MG63 (cell line): ENCODE results near the gene PHF2. TPM values are rescaled to one million over a fixed set of nuclear protein-coding genes. Genes with fewer than 3 reads are reported as not detected.

Source experiments
- DNase-seq: peaks from one replicate; pipeline ENCODE4 v3.0.0-alpha.2; 2020
- H3K27me3 ChIP-seq: fragments of 250-450 bp; sonication (Bioruptor Pico); 2 replicates; pipeline ENCODE4 v1.5.1; 2020; ENCODE audit warnings: mild to moderate bottlenecking, moderate library complexity
- H3K36me3 ChIP-seq: fragments of 250-450 bp; sonication (Bioruptor Pico); 2 replicates; pipeline ENCODE4 v1.5.1; 2020; ENCODE audit warnings: mild to moderate bottlenecking, moderate library complexity
- H3K4me3 ChIP-seq: fragments of 250-450 bp; sonication (Bioruptor Pico); 2 replicates; pipeline ENCODE4 v1.5.1; 2020; ENCODE audit warnings: mild to moderate bottlenecking, moderate library complexity
- H3K9me3 ChIP-seq: fragments of 250-450 bp; sonication (Bioruptor Pico); 2 replicates; pipeline ENCODE4 v1.5.1; 2020; ENCODE audit warnings: mild to moderate bottlenecking, moderate library complexity
- total RNA-seq: library from RNA; depleted of rRNA; stranded (reverse); fragments of >200 nt; shearing (Covaris generic); gene quantifications from 2 replicates; pipeline ENCODE4 v1.2.3, GENCODE V29; 2014; ENCODE audit warnings: low replicate concordance

The PHF2 gene
- total RNA-seq, 1 experiment from 2014 or later = 6.6 TPM

- Histone ChIP-seq H3K4me3 (no peak overlapping the region), H3K9me3 (no peaks in the 10 kb centered on the region), H3K36me3 (peaks cover 21% of the 10 kb centered on the region), H3K27me3 (no peaks in the 10 kb centered on the region)
- no peak for DNase-seq
Measured at GRCh38 chr9:93645921-93646639, 69.7 kb downstream of the PHF2 start.

GRCh38 chr9:93646640-93647178, 70.3 kb downstream of the PHF2 start:
- DNase-seq = no peak
- Histone ChIP-seq H3K9me3 (no peaks in the 10 kb centered on the region), H3K36me3 (peaks cover 16% of the 10 kb centered on the region), H3K27me3 (no peaks in the 10 kb centered on the region), H3K4me3 (no peak overlapping the region)

GRCh38 chr9:93648181-93648580, 71.8 kb downstream of the PHF2 start:
- no peak for DNase-seq
- H3K36me3 ChIP-seq = peaks cover 13% of the 10 kb centered on the region
- no peak overlapping the region for H3K4me3 ChIP-seq

GRCh38 chr9:93648836-93649235, 72.5 kb downstream of the PHF2 start:
- H3K27me3 ChIP-seq = no peaks in the 10 kb centered on the region
- no peaks in the 10 kb centered on the region for H3K9me3 ChIP-seq
- H3K36me3 ChIP-seq = peaks cover 10% of the 10 kb centered on the region
- no peak for DNase-seq
- H3K4me3 ChIP-seq = no peak overlapping the region

More at GRCh38 chr9:93648181-93648580, 71.8 kb downstream of the PHF2 start:
- no peaks in the 10 kb centered on the region for H3K9me3 ChIP-seq
- no peaks in the 10 kb centered on the region for H3K27me3 ChIP-seq

GRCh38 chr9:93649610-93650261, 73.4 kb downstream of the PHF2 start:
- Histone ChIP-seq H3K4me3 (no peak overlapping the region), H3K9me3 (no peaks in the 10 kb centered on the region), H3K27me3 (no peaks in the 10 kb centered on the region), H3K36me3 (peaks cover 10% of the 10 kb centered on the region)
- DNase-seq = no peak

- no peak for DNase-seq
- Histone ChIP-seq H3K36me3 (peaks cover 10% of the 10 kb centered on the region), H3K9me3 (no peaks in the 10 kb centered on the region), H3K4me3 (no peak overlapping the region), H3K27me3 (no peaks in the 10 kb centered on the region)
Measured at GRCh38 chr9:93650448-93650847, 74.1 kb downstream of the PHF2 start.

- DNase-seq = no peak
- Histone ChIP-seq H3K36me3 (peaks cover 10% of the 10 kb centered on the region), H3K4me3 (no peak overlapping the region), H3K27me3 (no peaks in the 10 kb centered on the region), H3K9me3 (no peaks in the 10 kb centered on the region)
Measured at GRCh38 chr9:93651521-93651950, 75.2 kb downstream of the PHF2 start.

- H3K9me3 ChIP-seq = no peaks in the 10 kb centered on the region
- H3K4me3 ChIP-seq = no peak overlapping the region
- DNase-seq = no peak
- no peaks in the 10 kb centered on the region for H3K27me3 ChIP-seq
- peaks cover 10% of the 10 kb centered on the region for H3K36me3 ChIP-seq
Measured at GRCh38 chr9:93652604-93653592, 76.5 kb downstream of the PHF2 start.

GRCh38 chr9:93653760-93654159, 77.4 kb downstream of the PHF2 start:
- Histone ChIP-seq H3K4me3 (no peak overlapping the region), H3K9me3 (no peaks in the 10 kb centered on the region), H3K27me3 (no peaks in the 10 kb centered on the region), H3K36me3 (peaks cover 10% of the 10 kb centered on the region)
- DNase-seq = no peak

- H3K4me3 ChIP-seq = no peak overlapping the region
- DNase-seq = no peak
- peaks cover 8% of the 10 kb centered on the region for H3K36me3 ChIP-seq
- no peaks in the 10 kb centered on the region for H3K27me3 ChIP-seq
- no peaks in the 10 kb centered on the region for H3K9me3 ChIP-seq
Measured at GRCh38 chr9:93654351-93654961, 78.1 kb downstream of the PHF2 start.

GRCh38 chr9:93655621-93656425, 79.4 kb downstream of the PHF2 start:
- Histone ChIP-seq H3K27me3 (no peaks in the 10 kb centered on the region), H3K36me3 (no peaks in the 10 kb centered on the region), H3K4me3 (no peak overlapping the region), H3K9me3 (no peaks in the 10 kb centered on the region)
- no peak for DNase-seq

GRCh38 chr9:93656426-93657239, 80.2 kb downstream of the PHF2 start:
- Histone ChIP-seq H3K27me3 (no peaks in the 10 kb centered on the region), H3K4me3 (no peak overlapping the region), H3K9me3 (no peaks in the 10 kb centered on the region), H3K36me3 (no peaks in the 10 kb centered on the region)
- no peak for DNase-seq

GRCh38 chr9:93657331-93658111, 81.1 kb downstream of the PHF2 start:
- H3K4me3 ChIP-seq = no peak overlapping the region
- H3K9me3 ChIP-seq = no peaks in the 10 kb centered on the region
- H3K27me3 ChIP-seq = no peaks in the 10 kb centered on the region
- H3K36me3 ChIP-seq = no peaks in the 10 kb centered on the region
- DNase-seq = no peak

- Histone ChIP-seq H3K4me3 (no peak overlapping the region), H3K36me3 (no peaks in the 10 kb centered on the region), H3K27me3 (no peaks in the 10 kb centered on the region), H3K9me3 (no peaks in the 10 kb centered on the region)
- no peak for DNase-seq
Measured at GRCh38 chr9:93658184-93658925, 82.0 kb downstream of the PHF2 start.
